ENCODE data around the gene APRT. TPM values are rescaled to one million over a fixed set of nuclear protein-coding genes. Genes with fewer than 3 reads are reported as not detected.

The APRT gene
- total and polyA plus RNA-seq, 2 of the 8 experiments (the other 6 are each of a cell fraction or from before 2014, with no cell fraction given): 221 to 267 TPM

GRCh38 chr16:88833086-88833485, 21.4 kb upstream of the APRT start:
- H3K4me3 ChIP-seq (ENCODE audit: extremely low read depth in 1 of 4, insufficient read depth in 2 of 4, low read depth in 3 of 4, low read length in 4 of 4): no peak overlapping the region
- H4K20me1 ChIP-seq (replicated peaks in 1 of 2; ENCODE audit: control insufficient read depth in 1 of 2, insufficient read depth in 2 of 2, low read length in 2 of 2): peaks cover 0 to 2% of the 10 kb centered on the region in 2 experiments
- no peak overlapping the region for H3K9ac ChIP-seq (replicated peaks in 1 of 4; ENCODE audit: extremely low read depth in 1 of 4, low read depth in 3 of 4, low read length in 3 of 4)
- FAIRE-seq (no peak), DNase-seq (ENCODE audit: low read depth in 1 of 2, low spot score in 2 of 2) (no peak)
- H4K8ac ChIP-seq (ENCODE audit: extremely low read depth, insufficient read depth, low read length): no peak overlapping the region
- H3K18ac ChIP-seq (ENCODE audit: extremely low read depth, low read length): no peak overlapping the region
- H2BK5ac ChIP-seq (ENCODE audit: low read depth, low read length): no peak overlapping the region
- H3K36me3 ChIP-seq (ENCODE audit: control insufficient read depth in 2 of 4, insufficient read depth in 4 of 4, low read length in 3 of 4): 0 out of 8 replicates have a peak, but pooled peaks cover 0 to 3% (median under 1%) of the 10 kb centered on the region in 4 experiments
- WGBS, 2 experiments (ENCODE audit: extremely low coverage in 1 of 2, insufficient coverage in 1 of 2, insufficient read length in 1 of 2, insufficient replicate concordance in 2 of 2, low coverage in 1 of 2, low lambda C conversion rate in 2 of 2, missing lambda C conversion rate in 1 of 2): 93% methylated on average over 12 of the region's 13 CpGs; no CpG with 5 or more reads in 1 of the 2 experiments
- 0 out of 2 replicates have a peak, but pooled peaks cover 3% of the 10 kb centered on the region for H3K79me1 ChIP-seq (ENCODE audit: low read depth, low read length)
- H3K4ac ChIP-seq (replicated peaks; ENCODE audit: insufficient read length, low read depth, low read length): no peak overlapping the region
- no peaks in the 10 kb centered on the region for H3K27me3 ChIP-seq (replicated peaks in 1 of 4; ENCODE audit: control insufficient read depth in 3 of 4, extremely low read depth in 1 of 4, insufficient read depth in 3 of 4, low read length in 3 of 4)
- H3K9me3 ChIP-seq (ENCODE audit: insufficient read depth in 2 of 2, low read depth in 1 of 2, low read length in 1 of 2): no peaks in the 10 kb centered on the region
- H3K4me1 ChIP-seq (replicated peaks in 1 of 4; ENCODE audit: control insufficient read depth in 3 of 4, insufficient read depth in 4 of 4, low read length in 3 of 4): 0 out of 7 replicates have a peak, but pooled peaks cover 0 to 2% (median 0%) of the 10 kb centered on the region in 4 experiments
- H2AFZ ChIP-seq (ENCODE audit: low read length): no peak overlapping the region
- H3K27ac ChIP-seq (ENCODE audit: low read depth, low read length): no peak overlapping the region
- H3K4me2 ChIP-seq (ENCODE audit: insufficient read depth in 1 of 2, low read depth in 2 of 2, low read length in 2 of 2): no peak overlapping the region
- no peak overlapping the region for H2BK15ac ChIP-seq (ENCODE audit: low read length)
- H2BK120ac ChIP-seq (replicated peaks; ENCODE audit: low read depth, low read length): no peak overlapping the region
- H4K91ac ChIP-seq (replicated peaks; ENCODE audit: insufficient read length, low read length): no peak overlapping the region
- H4K5ac ChIP-seq (ENCODE audit: insufficient read length, low read depth, low read length): no peak overlapping the region
- no peak for TF ChIP-seq SIN3A (conservative IDR thresholded peaks at IDR 0.05 in 1 of 2, IDR thresholded peaks at IDR 0.05 in 1 of 2; ENCODE audit: low read depth in 1 of 2, low read length in 2 of 2)
- H3K56ac ChIP-seq (replicated peaks; ENCODE audit: insufficient read length, low read depth, low read length): no peak overlapping the region
- CTCF ChIA-PET (ENCODE audit: partially characterized antibody): interaction anchor here (0.7 to 1.9 kb wide), 6 partner anchors 9 to 24 kb away, joined by 3 to 10 read pairs (median 4); partner anchors contain the start of genes GALNS and TRAPPC2L
- no peaks in the 10 kb centered on the region for H3K23me2 ChIP-seq (ENCODE audit: low read depth, low read length)
- H2BK12ac ChIP-seq (ENCODE audit: low read depth, low read length): no peak overlapping the region
- H3K14ac ChIP-seq (ENCODE audit: insufficient read length): no peak overlapping the region
- H3K23ac ChIP-seq (ENCODE audit: insufficient read length): no peak overlapping the region
- H2AK5ac ChIP-seq (ENCODE audit: low read depth, low read length): no peak overlapping the region
- POLR2A ChIA-PET (ENCODE audit: partially characterized antibody): interaction anchor here (0.6 to 2.3 kb wide), 3 partner anchors 20 to 25 kb away, joined by 3 to 5 read pairs (median 3); no protein-coding TSS in a partner anchor
- no peak overlapping the region for H2BK20ac ChIP-seq (ENCODE audit: low read length)
- no peaks in the 10 kb centered on the region for H3K79me2 ChIP-seq (ENCODE audit: control insufficient read depth in 1 of 2, insufficient read depth in 2 of 2, low read length in 2 of 2)

Measured in H1 (cell line).